MCF 10A (cell line): ENCODE data around the gene SFRP2. TPM values are rescaled to one million over a fixed set of nuclear protein-coding genes. Genes with fewer than 3 reads are reported as not detected.

Experiments used
- BruUV-seq: library from RNA; stranded (reverse); fragments of 400-500 nt; replicated peaks from 2 replicates; lab custom pipeline; 2021; lab: Mats Ljungman, UMichigan
- CTCF ChIA-PET: fragments of 300-600 bp; sonication (Branson Sonifier 250); formaldehyde crosslinking; extraction: SDS; loops from one replicate; lab custom pipeline; 2021; ENCODE audit warnings: antibody characterized with exemption, inconsistent platforms; lab: Yijun Ruan, JAX
- POLR2A ChIA-PET: fragments of 300-600, 350-650 bp; sonication (Branson Sonifier 250); formaldehyde crosslinking; extraction: SDS; loops from one replicate; lab custom pipeline; 2020; ENCODE audit warnings: antibody characterized with exemption, inconsistent platforms; lab: Yijun Ruan, JAX
- DNase-seq: peaks from one replicate; pipeline ENCODE4 v3.0.0-alpha.2; 2018; ENCODE audit not compliant: unreplicated experiment
- H3K27ac Mint-ChIP-seq: one replicate; pipeline ENCODE4 v1.8.0; 2022; ENCODE audit warnings: mild to moderate bottlenecking, low read depth, mixed read lengths; ENCODE audit not compliant: unreplicated experiment
- H3K27me3 Mint-ChIP-seq: one replicate; pipeline ENCODE4 v1.8.0; 2022; ENCODE audit warnings: mixed read lengths; ENCODE audit not compliant: insufficient read depth, unreplicated experiment
- H3K36me3 Mint-ChIP-seq: one replicate; pipeline ENCODE4 v1.8.0; 2022; ENCODE audit warnings: mild to moderate bottlenecking, moderate library complexity, mixed read lengths; ENCODE audit not compliant: insufficient read depth, unreplicated experiment
- H3K4me1 Mint-ChIP-seq: one replicate; pipeline ENCODE4 v1.8.0; 2022; ENCODE audit warnings: mixed read lengths; ENCODE audit not compliant: insufficient read depth, unreplicated experiment
- H3K4me3 Mint-ChIP-seq: one replicate; pipeline ENCODE4 v1.8.0; 2022; ENCODE audit warnings: mild to moderate bottlenecking, moderate library complexity, mixed read lengths; ENCODE audit not compliant: unreplicated experiment
- H3K9me3 Mint-ChIP-seq: one replicate; pipeline ENCODE4 v1.8.0; 2022; ENCODE audit warnings: mixed read lengths; ENCODE audit not compliant: unreplicated experiment
- CTCF ChIP-seq: fragments of 200-600 bp; IDR thresholded peaks from one replicate; pipeline ENCODE4 v1.8.0; 2022; ENCODE audit warnings: antibody characterized with exemption, mild to moderate bottlenecking; ENCODE audit not compliant: unreplicated experiment
- intact Hi-C: fragments of 100-400 bp; cut with micrococcal nuclease; formaldehyde crosslinking; loops from 2 replicates; pipeline ENCODE4 v1.14.1; 2022
- total RNA-seq: library from RNA; stranded (reverse); gene quantifications from 2 replicates; pipeline ENCODE4 v1.2.3, GENCODE V29; 2022

Gene SFRP2
- total RNA-seq, 1 experiment from 2014 or later = not detected

GRCh38 chr4:153771046-153771445 lies 17.8 kb downstream of the SFRP2 start:
- intact Hi-C loops = no loop called here
- CTCF ChIA-PET = interaction anchor here (1.7 kb wide), 1 partner anchor 21 kb away, joined by 4 read pairs; no protein-coding TSS in a partner anchor
- no peak for TF ChIP-seq CTCF
- POLR2A ChIA-PET = interaction anchor here (0.6 to 0.7 kb wide), 2 partner anchors 264 to 715 kb away, joined by 3 to 4 read pairs; no protein-coding TSS in a partner anchor
- no peaks in the 10 kb centered on the region for H3K36me3 Mint-ChIP-seq
- H3K4me1 Mint-ChIP-seq = peaks cover 10% of the 10 kb centered on the region
- H3K27ac Mint-ChIP-seq = no peak overlapping the region
- H3K4me3 Mint-ChIP-seq = no peak overlapping the region
- H3K27me3 Mint-ChIP-seq = no peaks in the 10 kb centered on the region
- H3K9me3 Mint-ChIP-seq = no peaks in the 10 kb centered on the region
- BruUV-seq = no TSS peak
- DNase-seq = peak; percentile 33

DNA sequence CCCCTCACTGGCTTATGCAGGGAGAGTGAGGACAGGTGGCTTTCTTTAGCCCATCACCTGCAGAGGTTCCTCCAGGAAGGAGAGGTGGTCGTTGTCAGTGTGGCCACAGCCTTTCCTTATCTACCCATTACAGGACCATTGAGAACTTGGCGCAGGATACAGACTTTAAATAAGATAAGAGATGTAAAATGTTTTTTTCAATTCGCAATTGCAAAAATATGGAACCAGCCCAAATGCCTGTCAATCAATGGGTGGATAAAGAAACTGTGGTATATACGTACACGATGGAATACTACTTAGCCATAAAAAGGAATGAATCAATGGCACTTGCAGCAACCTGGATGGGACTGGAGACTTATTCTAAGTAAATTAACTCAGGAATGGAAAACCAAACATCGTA lies 22.1 kb downstream of the SFRP2 start:
- no peaks in the 10 kb centered on the region for H3K27me3 Mint-ChIP-seq
- H3K36me3 Mint-ChIP-seq = no peaks in the 10 kb centered on the region
- CTCF ChIA-PET = interaction anchor here (0.7 kb wide), 1 partner anchor 56 kb away, joined by 3 read pairs; no protein-coding TSS in a partner anchor
- H3K4me1 Mint-ChIP-seq = peaks cover 8% of the 10 kb centered on the region
- no peak for DNase-seq
- BruUV-seq = no TSS peak
- no peak overlapping the region for H3K4me3 Mint-ChIP-seq
- POLR2A ChIA-PET = interaction anchor here (0.7 kb wide), 1 partner anchor 171 kb away, joined by 4 read pairs; no protein-coding TSS in a partner anchor
- no peaks in the 10 kb centered on the region for H3K9me3 Mint-ChIP-seq
- H3K27ac Mint-ChIP-seq = no peak overlapping the region
- TF ChIP-seq CTCF = no peak
- intact Hi-C loops = no loop called here

- Mint-ChIP-seq H3K27ac (no peak overlapping the region), H3K9me3 (no peaks in the 10 kb centered on the region), H3K4me1 (no peaks in the 10 kb centered on the region), H3K27me3 (no peaks in the 10 kb centered on the region), H3K36me3 (no peaks in the 10 kb centered on the region), H3K4me3 (no peak overlapping the region)
- BruUV-seq = no TSS peak
- ChIA-PET CTCF (interaction anchor here (0.7 to 2.5 kb wide), 2 partner anchors 40 to 131 kb away, joined by 3 to 11 read pairs; no protein-coding TSS in a partner anchor), POLR2A (no interaction called here)
- intact Hi-C loops = no loop called here
- no peak for DNase-seq
- TF ChIP-seq CTCF = no peak
Observed at GRCh38 chr4:153765894-153766293, 23.0 kb downstream of the SFRP2 start.

DNA sequence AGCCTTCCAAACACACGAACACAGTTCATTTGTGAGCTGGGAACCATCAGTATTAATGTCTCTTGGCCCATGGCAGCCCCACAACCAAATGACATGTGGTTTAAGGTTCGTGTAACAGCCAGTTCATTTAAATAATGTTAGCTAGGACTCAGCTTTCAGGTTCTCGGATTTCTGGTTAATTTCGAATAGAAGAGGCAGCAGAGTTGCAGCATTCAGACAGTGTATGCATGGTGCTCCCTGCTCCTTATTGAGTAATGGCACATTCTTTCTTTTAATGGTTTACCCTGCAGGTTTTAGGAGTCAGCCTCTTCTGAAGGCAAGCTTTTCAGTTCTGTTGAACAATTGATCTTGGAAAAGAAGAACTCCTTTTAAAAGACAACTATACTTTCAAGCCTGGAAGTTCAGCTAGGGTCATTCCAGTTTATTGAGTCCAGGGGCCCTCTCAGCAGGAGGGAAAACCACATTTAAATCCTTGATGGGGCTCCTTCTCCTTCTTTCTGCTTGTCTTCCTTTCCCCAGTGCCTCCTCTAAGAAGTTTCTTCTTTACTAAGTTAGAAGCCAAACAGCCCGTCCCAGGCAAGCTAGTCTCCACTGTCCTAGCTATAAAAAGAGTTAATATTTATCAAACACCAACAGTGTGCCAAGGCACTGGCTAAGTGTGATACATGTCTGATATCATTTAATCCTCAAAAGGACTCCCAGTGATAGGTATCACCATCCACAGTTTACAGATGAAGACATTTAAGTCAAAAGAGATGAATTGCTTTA lies 24.1 kb downstream of the SFRP2 start:
- Mint-ChIP-seq H3K4me1 (no peaks in the 10 kb centered on the region), H3K27ac (no peak overlapping the region), H3K36me3 (no peaks in the 10 kb centered on the region), H3K4me3 (no peak overlapping the region), H3K9me3 (no peaks in the 10 kb centered on the region), H3K27me3 (no peaks in the 10 kb centered on the region)
- POLR2A ChIA-PET = interaction anchor here (0.6 kb wide), 1 partner anchor 568 kb away, joined by 3 read pairs; no protein-coding TSS in a partner anchor
- TF ChIP-seq CTCF = no peak
- intact Hi-C loops = no loop called here
- no peak for DNase-seq
- CTCF ChIA-PET = interaction anchor here (0.5 to 2.5 kb wide), 8 partner anchors 15 to 751 kb away, joined by 3 to 11 read pairs (median 3); no protein-coding TSS in a partner anchor
- no TSS peak for BruUV-seq
